Measurements from ENCODE around the gene CBLB. TPM values are rescaled to one million over a fixed set of nuclear protein-coding genes. Genes with fewer than 3 reads are reported as not detected.

CBLB gene
- total and polyA plus RNA-seq, 10 donors: 13.8 to 138 (median 67.5) TPM

- Histone ChIP-seq H3K27ac (no peak overlapping the region), H3K4me1 (no peaks in the 10 kb centered on the region), H3K36me3 (peaks cover 0 to 97% (median 36%) of the 10 kb centered on the region in 6 donors), H3K9me3 (no peaks in the 10 kb centered on the region), H3K4me3 (no peak overlapping the region), H3K27me3 (replicated peaks in 1 of 7) (no peaks in the 10 kb centered on the region)
- intact Hi-C loops (cut with DNase I; ENCODE audit: low total_unique reads): no loop called here
- TF ChIP-seq POLR2A (IDR thresholded peaks at IDR 0.05): no peak
- 78 to 92% (median 82%) methylated on average over 2 of the region's 2 CpGs for WGBS, 5 donors
- no peak for DNase-seq
Observed at GRCh38 chr3:105679951-105680350, 188.9 kb downstream of the CBLB start.

- Histone ChIP-seq H3K27me3 (replicated peaks in 1 of 7) (no peaks in the 10 kb centered on the region), H3K4me1 (no peaks in the 10 kb centered on the region), H3K9me3 (no peaks in the 10 kb centered on the region), H3K4me3 (no peak overlapping the region), H3K36me3 (peaks cover 0 to 100% (median 39%) of the 10 kb centered on the region in 6 donors), H3K27ac (no peak overlapping the region)
- 84 to 97% (median 93%) methylated on average over 3 of the region's 3 CpGs for WGBS, 5 donors
- intact Hi-C loops (cut with DNase I; ENCODE audit: low total_unique reads): no loop called here
- TF ChIP-seq POLR2AphosphoS5 (IDR thresholded peaks at IDR 0.05): no peak
- TF ChIP-seq, protein P1, sequence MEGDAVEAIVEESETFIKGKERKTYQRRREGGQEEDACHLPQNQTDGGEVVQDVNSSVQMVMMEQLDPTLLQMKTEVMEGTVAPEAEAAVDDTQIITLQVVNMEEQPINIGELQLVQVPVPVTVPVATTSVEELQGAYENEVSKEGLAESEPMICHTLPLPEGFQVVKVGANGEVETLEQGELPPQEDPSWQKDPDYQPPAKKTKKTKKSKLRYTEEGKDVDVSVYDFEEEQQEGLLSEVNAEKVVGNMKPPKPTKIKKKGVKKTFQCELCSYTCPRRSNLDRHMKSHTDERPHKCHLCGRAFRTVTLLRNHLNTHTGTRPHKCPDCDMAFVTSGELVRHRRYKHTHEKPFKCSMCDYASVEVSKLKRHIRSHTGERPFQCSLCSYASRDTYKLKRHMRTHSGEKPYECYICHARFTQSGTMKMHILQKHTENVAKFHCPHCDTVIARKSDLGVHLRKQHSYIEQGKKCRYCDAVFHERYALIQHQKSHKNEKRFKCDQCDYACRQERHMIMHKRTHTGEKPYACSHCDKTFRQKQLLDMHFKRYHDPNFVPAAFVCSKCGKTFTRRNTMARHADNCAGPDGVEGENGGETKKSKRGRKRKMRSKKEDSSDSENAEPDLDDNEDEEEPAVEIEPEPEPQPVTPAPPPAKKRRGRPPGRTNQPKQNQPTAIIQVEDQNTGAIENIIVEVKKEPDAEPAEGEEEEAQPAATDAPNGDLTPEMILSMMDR (IDR thresholded peaks at IDR 0.05 in 8 of 11, conservative IDR thresholded peaks at IDR 0.05 in 3 of 11): no peak
- no peak for TF ChIP-seq POLR2A (IDR thresholded peaks at IDR 0.05)
- DNase-seq: no peak
Observed at GRCh38 chr3:105678017-105678416, 190.8 kb downstream of the CBLB start.

- intact Hi-C loops (cut with DNase I; ENCODE audit: low total_unique reads): no loop called here
- WGBS, 5 donors: 79 to 90% (median 85%) methylated on average over 5 of the region's 5 CpGs
- TF ChIP-seq POLR2A (IDR thresholded peaks at IDR 0.05): no peak
- TF ChIP-seq, protein P1 (IDR thresholded peaks at IDR 0.05 in 8 of 11, conservative IDR thresholded peaks at IDR 0.05 in 3 of 11): no peak
- peak in 1 of 3 donors; percentile 15 for TF ChIP-seq POLR2AphosphoS5 (IDR thresholded peaks at IDR 0.05)
Observed at GRCh38 chr3:105676621-105677300, 192.1 kb downstream of the CBLB start.

GRCh38 chr3:105674437-105675065, 194.3 kb downstream of the CBLB start:
- intact Hi-C loops (cut with DNase I; ENCODE audit: low total_unique reads): no loop called here
- Histone ChIP-seq H3K27ac (no peak overlapping the region), H3K27me3 (replicated peaks in 1 of 7) (no peaks in the 10 kb centered on the region), H3K4me1 (no peaks in the 10 kb centered on the region), H3K36me3 (peaks cover 0 to 97% (median 27%) of the 10 kb centered on the region in 6 donors), H3K4me3 (no peak overlapping the region), H3K9me3 (no peaks in the 10 kb centered on the region)
- TF ChIP-seq, protein P1 (IDR thresholded peaks at IDR 0.05 in 8 of 11, conservative IDR thresholded peaks at IDR 0.05 in 3 of 11): no peak
- TF ChIP-seq POLR2A (IDR thresholded peaks at IDR 0.05) (no peak), POLR2AphosphoS5 (IDR thresholded peaks at IDR 0.05) (no peak)
- DNase-seq: no peak

More at GRCh38 chr3:105676621-105677300, 192.1 kb downstream of the CBLB start:
- Histone ChIP-seq H3K9me3 (no peaks in the 10 kb centered on the region), H3K27me3 (replicated peaks in 1 of 7) (no peaks in the 10 kb centered on the region), H3K36me3 (peaks cover 0 to 97% (median 37%) of the 10 kb centered on the region in 6 donors), H3K27ac (no peak overlapping the region), H3K4me1 (no peaks in the 10 kb centered on the region), H3K4me3 (no peak overlapping the region)
- no peak for DNase-seq
